GM13976 (cell line): Measurements from ENCODE around the gene CCDC183.

Experiments used
- DNase-seq: peaks from one replicate; pipeline ENCODE4 v3.0.0; 2012; ENCODE audit warnings: low spot score
- CTCF ChIP-seq: IDR thresholded peaks from 2 replicates; pipeline ENCODE4 v1.5.1; 2012; ENCODE audit warnings: borderline replicate concordance, mild to moderate bottlenecking; ENCODE audit not compliant: insufficient read depth; ENCODE audit errors: extremely low read depth, missing control alignments, control extremely low read depth
- in situ Hi-C: fragments of 300-500 bp; cut with MboI; formaldehyde crosslinking; loops from one replicate; pipeline ENCODE4 v1.12.0; 2022; ENCODE audit warnings: low sequenced_read_pairs, mixed read lengths, inconsistent platforms; ENCODE audit not compliant: unreplicated experiment

CCDC183 gene

DNA sequence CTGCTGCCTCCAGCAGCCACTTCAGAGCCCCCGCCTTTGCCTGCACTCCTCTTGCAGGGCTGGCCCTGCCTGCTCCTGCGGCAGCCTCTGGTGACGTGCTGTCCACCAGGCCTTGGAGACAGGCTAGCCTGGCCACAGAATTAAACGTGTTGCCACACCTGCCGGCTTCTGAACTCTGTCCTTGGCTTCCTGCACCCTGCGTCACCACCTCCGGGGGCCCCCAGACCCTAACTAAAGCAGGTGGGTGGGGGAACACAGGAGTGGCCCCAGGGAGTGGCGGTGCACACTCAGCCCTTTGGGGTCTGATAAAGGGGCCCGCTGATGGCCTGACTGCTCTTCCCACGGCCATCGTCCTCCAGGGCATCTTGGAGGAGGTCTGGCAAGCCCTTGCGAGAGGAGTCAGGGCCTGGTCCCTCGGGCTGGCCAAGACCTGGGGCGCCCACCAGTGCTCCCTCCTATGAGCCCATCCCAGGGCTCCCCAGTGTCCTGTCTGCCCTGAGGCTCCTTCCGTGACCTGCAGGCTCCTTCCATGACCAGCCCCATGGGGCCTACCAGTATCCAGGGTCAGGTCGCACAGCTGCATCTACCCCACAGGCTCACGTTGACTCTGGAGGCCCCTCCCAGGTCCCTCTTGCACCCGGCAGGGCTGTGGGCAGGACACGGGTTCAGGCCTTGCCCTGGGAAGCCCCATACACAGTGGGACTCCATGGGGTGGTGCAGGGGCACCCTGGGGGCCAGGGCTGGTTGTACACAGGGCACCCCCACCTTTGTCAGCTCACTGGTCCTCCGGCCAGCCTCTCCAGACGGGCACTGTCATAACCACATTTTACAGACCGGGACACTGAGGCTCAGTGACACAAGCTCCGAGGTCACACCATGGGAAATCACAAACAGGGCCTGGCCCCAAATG is 55.0 kb downstream of the CCDC183 start:
- no peak for TF ChIP-seq CTCF
- DNase-seq, result no peak
- in situ Hi-C loops, result no loop called here

- TF ChIP-seq CTCF, result no peak
- in situ Hi-C loops, result no loop called here
- no peak for DNase-seq
Measured at GRCh38 chr9:136851941-136852663, 56.0 kb downstream of the CCDC183 start, which contains the start of gene MAMDC4. Gene MAMDC4 (plus strand): TSS chr9:136852346. CDS start chr9:136852417, 71 bp downstream.

- no peak for DNase-seq
- in situ Hi-C loops, result no loop called here
- TF ChIP-seq CTCF, result no peak
Measured at GRCh38 chr9:136852664-136853595, 56.8 kb downstream of the CCDC183 start.

- no peak for TF ChIP-seq CTCF
- in situ Hi-C loops, result no loop called here
- DNase-seq, result no peak
Measured at GRCh38 chr9:136853596-136854112, 57.5 kb downstream of the CCDC183 start.

DNA sequence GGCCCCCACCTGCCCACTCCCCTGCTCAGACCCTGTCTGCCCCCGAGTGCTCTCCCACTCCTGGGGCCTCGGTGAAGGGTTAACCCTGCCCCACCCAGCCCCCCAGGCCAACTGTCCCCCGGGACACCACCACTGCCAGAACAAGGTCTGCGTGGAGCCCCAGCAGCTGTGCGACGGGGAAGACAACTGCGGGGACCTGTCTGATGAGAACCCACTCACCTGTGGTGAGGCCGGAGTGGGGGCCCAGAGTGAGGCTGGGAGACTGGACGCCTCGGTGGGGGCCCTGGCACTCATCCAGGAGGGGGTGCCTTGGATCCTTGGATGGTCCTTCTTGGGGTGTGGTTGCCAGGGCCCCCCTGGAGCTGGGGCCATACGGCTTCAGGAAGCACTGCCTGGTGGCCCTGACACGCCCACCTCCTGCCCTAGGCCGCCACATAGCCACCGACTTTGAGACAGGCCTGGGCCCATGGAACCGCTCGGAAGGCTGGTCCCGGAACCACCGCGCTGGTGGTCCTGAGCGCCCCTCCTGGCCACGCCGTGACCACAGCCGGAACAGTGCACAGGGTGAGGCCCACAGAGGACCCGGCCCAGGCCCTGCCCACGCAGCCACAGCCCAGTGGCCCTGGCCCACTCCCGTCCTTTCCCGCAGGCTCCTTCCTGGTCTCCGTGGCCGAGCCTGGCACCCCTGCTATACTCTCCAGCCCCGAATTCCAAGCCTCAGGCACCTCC is 58.1 kb downstream of the CCDC183 start:
- TF ChIP-seq CTCF, result no peak
- DNase-seq, result no peak
- in situ Hi-C loops, result no loop called here
